ENCODE measurements around the gene KBTBD6. TPM values are rescaled to one million over a fixed set of nuclear protein-coding genes. Genes with fewer than 3 reads are reported as not detected.

Gene KBTBD6
- total RNA-seq, 1 experiment from 2014 or later: 9.1 TPM

DNA sequence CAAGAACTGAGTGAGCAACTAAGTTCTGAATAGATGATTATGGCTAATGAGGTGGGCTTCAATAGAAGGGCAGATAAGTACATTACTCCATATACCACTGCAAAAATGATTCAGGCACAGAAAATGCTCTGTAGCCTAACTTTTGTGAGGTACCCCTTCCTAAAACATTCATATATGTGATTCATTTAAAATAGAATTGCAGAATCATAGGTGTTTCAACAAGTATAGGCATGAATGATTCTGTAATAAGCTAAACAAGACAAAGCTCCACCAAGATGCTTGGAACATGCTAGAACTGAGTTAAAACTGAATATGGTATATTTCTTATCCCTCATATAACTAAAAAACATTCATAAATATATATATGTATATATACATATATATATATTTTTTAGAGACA is 49.6 kb upstream of the KBTBD6 start (continued):
- TF ChIP-seq, protein P1, sequence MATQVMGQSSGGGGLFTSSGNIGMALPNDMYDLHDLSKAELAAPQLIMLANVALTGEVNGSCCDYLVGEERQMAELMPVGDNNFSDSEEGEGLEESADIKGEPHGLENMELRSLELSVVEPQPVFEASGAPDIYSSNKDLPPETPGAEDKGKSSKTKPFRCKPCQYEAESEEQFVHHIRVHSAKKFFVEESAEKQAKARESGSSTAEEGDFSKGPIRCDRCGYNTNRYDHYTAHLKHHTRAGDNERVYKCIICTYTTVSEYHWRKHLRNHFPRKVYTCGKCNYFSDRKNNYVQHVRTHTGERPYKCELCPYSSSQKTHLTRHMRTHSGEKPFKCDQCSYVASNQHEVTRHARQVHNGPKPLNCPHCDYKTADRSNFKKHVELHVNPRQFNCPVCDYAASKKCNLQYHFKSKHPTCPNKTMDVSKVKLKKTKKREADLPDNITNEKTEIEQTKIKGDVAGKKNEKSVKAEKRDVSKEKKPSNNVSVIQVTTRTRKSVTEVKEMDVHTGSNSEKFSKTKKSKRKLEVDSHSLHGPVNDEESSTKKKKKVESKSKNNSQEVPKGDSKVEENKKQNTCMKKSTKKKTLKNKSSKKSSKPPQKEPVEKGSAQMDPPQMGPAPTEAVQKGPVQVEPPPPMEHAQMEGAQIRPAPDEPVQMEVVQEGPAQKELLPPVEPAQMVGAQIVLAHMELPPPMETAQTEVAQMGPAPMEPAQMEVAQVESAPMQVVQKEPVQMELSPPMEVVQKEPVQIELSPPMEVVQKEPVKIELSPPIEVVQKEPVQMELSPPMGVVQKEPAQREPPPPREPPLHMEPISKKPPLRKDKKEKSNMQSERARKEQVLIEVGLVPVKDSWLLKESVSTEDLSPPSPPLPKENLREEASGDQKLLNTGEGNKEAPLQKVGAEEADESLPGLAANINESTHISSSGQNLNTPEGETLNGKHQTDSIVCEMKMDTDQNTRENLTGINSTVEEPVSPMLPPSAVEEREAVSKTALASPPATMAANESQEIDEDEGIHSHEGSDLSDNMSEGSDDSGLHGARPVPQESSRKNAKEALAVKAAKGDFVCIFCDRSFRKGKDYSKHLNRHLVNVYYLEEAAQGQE (IDR thresholded peaks at IDR 0.05; ENCODE audit: low read depth): no peak
- TF ChIP-seq ZNF274 (IDR thresholded peaks at IDR 0.05; ENCODE audit: low read depth, low read length) (no peak), POLR2AphosphoS5 (IDR thresholded peaks at IDR 0.05; ENCODE audit: low read depth, low read length) (no peak), CBX3 (IDR thresholded peaks at IDR 0.05; ENCODE audit: low read depth) (no peak), SIN3A (IDR thresholded peaks at IDR 0.05; ENCODE audit: low read depth) (no peak)

DNA sequence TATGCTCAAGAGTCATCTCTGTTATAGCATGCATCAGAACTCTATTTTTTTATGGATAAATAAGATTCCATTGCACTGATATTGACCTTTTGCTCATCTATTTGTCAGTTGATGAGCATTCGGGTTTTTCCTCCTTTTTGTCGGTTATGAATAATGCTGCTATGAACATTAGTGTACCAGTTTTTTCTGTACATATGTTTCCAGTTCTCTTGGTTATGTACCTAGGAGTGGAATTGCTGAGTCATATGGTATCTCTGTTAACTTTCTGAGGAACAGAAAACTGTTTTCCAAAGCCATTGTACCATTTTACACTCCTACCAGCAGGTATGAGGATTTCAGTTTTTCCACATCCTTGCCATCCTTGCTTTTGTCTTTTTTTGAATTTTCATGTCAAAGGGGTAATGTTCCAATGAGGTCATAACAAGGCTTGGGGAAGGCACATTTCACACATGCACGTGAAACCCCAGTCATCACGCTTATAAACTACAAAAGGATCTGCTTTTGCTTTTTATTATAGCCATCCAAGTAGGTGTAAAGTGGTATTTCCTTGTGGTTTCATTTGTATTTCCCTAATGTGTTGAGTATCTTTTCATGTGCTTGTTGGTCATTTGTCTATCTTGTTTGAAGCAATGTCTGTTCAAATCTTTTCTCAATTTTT is 47.1 kb upstream of the KBTBD6 start:
- ChIA-PET POLR2A (no interaction called here), RAD21 (ENCODE audit: low non-redundant PET in 1 of 2, low total read pairs in 2 of 2, uncharacterized antibody in 2 of 2, unreplicated experiment in 2 of 2) (no interaction called here), CTCF (no interaction called here)
- Histone ChIP-seq H3K4me2 (ENCODE audit: low read length) (no peak overlapping the region), H3K9me3 (ENCODE audit: control insufficient read depth in 1 of 2, insufficient read depth in 1 of 2, low read depth in 1 of 2, low read length in 2 of 2) (peaks cover 0 to 2% of the 10 kb centered on the region in 2 experiments; a peak in 1 of 4 replicates), H3K79me2 (ENCODE audit: insufficient read depth, low read length) (no peaks in the 10 kb centered on the region), H3K4me1 (ENCODE audit: control insufficient read depth in 1 of 2, insufficient read depth in 2 of 2, low read length in 2 of 2) (0 out of 4 replicates have a peak, but pooled peaks cover 0 to 3% of the 10 kb centered on the region in 2 experiments), H3K36me3 (ENCODE audit: control insufficient read depth in 1 of 2, insufficient read depth in 2 of 2, low read length in 2 of 2) (no peaks in the 10 kb centered on the region; a peak in 1 of 4 replicates), H3K27me3 (ENCODE audit: insufficient read depth, low read length) (no peaks in the 10 kb centered on the region), H3K9ac (ENCODE audit: low read length) (no peak overlapping the region), H3K9me2 (ENCODE audit: insufficient read depth) (no peaks in the 10 kb centered on the region), H3K27ac (ENCODE audit: low read depth, low read length) (no peak overlapping the region), H4K20me1 (ENCODE audit: insufficient read depth) (no peaks in the 10 kb centered on the region), H3K4me3 (replicated peaks in 1 of 2; ENCODE audit: low read depth in 1 of 2, low read length in 2 of 2) (no peak overlapping the region), H2AFZ (ENCODE audit: low read depth, low read length, poor library complexity, severe bottlenecking) (no peak overlapping the region)
- intact Hi-C loops (cut with micrococcal nuclease): no loop called here
- no peak for DNase-seq (ENCODE audit: low read depth, low spot score)
- no peak for ATAC-seq
- BruUV-seq (replicated peaks): no TSS peak
- TF ChIP-seq EZH2 (IDR thresholded peaks at IDR 0.05) (no peak), JUND (IDR thresholded peaks at IDR 0.05) (no peak), EZH2phosphoT487 (IDR thresholded peaks at IDR 0.05; ENCODE audit: borderline replicate concordance) (no peak), FOSL1 (IDR thresholded peaks at IDR 0.05; ENCODE audit: low read depth) (no peak), EGR1 (IDR thresholded peaks at IDR 0.05; ENCODE audit: low read depth) (no peak), POLR2A (IDR thresholded peaks at IDR 0.05; ENCODE audit: borderline replicate concordance, extremely low read depth, insufficient read depth, insufficient read length) (no peak), SRF (IDR thresholded peaks at IDR 0.05; ENCODE audit: low read depth) (no peak), ELF1 (IDR thresholded peaks at IDR 0.05; ENCODE audit: borderline replicate concordance, low read depth) (no peak), TCF7L2 (IDR thresholded peaks at IDR 0.05; ENCODE audit: borderline replicate concordance, extremely low read depth, insufficient read depth, insufficient read length) (no peak), SIN3A (IDR thresholded peaks at IDR 0.05; ENCODE audit: low read depth) (no peak), CBX3 (IDR thresholded peaks at IDR 0.05; ENCODE audit: low read depth) (no peak)
- TF ChIP-seq, protein P2, sequence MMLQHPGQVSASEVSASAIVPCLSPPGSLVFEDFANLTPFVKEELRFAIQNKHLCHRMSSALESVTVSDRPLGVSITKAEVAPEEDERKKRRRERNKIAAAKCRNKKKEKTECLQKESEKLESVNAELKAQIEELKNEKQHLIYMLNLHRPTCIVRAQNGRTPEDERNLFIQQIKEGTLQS (IDR thresholded peaks at IDR 0.05): no peak
- TF ChIP-seq, protein P1 (IDR thresholded peaks at IDR 0.05; ENCODE audit: low read depth): no peak
- TF ChIP-seq, protein P3, sequence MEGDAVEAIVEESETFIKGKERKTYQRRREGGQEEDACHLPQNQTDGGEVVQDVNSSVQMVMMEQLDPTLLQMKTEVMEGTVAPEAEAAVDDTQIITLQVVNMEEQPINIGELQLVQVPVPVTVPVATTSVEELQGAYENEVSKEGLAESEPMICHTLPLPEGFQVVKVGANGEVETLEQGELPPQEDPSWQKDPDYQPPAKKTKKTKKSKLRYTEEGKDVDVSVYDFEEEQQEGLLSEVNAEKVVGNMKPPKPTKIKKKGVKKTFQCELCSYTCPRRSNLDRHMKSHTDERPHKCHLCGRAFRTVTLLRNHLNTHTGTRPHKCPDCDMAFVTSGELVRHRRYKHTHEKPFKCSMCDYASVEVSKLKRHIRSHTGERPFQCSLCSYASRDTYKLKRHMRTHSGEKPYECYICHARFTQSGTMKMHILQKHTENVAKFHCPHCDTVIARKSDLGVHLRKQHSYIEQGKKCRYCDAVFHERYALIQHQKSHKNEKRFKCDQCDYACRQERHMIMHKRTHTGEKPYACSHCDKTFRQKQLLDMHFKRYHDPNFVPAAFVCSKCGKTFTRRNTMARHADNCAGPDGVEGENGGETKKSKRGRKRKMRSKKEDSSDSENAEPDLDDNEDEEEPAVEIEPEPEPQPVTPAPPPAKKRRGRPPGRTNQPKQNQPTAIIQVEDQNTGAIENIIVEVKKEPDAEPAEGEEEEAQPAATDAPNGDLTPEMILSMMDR (IDR thresholded peaks at IDR 0.05 in 2 of 3, conservative IDR thresholded peaks at IDR 0.05 in 1 of 3; ENCODE audit: borderline replicate concordance in 1 of 3, insufficient read depth in 1 of 3, low read depth in 2 of 3, low read length in 2 of 3): no peak
